Measurements from ENCODE around the gene ETDA. TPM values are rescaled to one million over a fixed set of nuclear protein-coding genes. Genes with fewer than 3 reads are reported as not detected.
A peak's percentile ranks its signal among the peaks of the same experiment; 100 is the strongest.

Gene ETDA
- total and polyA plus RNA-seq, 2 donors (not counting 1 experiment from before 2014, with no cell fraction given), result not detected

- peak overlapping the region; percentile 65 for H3K9ac ChIP-seq (ENCODE audit: low read length)
- H3K9me3 ChIP-seq (ENCODE audit: control extremely low read depth in 1 of 3, control insufficient read depth in 2 of 3, insufficient read depth in 1 of 3, low read length in 2 of 3), result no peaks in the 10 kb centered on the region
- Mint-ChIP-seq H3K27me3 (no peaks in the 10 kb centered on the region), H3K9me3 (ENCODE audit: insufficient read depth) (no peaks in the 10 kb centered on the region), H3K27ac (peak overlapping the region; percentile 84), H3K4me3 (peak overlapping the region; percentile 93), H3K4me1 (peaks cover 17% of the 10 kb centered on the region)
- WGBS (ENCODE audit: insufficient coverage), result 10% methylated on average over 9 of the region's 10 CpGs
- H3K27me3 ChIP-seq (replicated peaks in 1 of 4; ENCODE audit: control extremely low read depth in 1 of 4, control insufficient read depth in 3 of 4, insufficient read depth in 4 of 4, low read length in 3 of 4), result no peaks in the 10 kb centered on the region
- intact Hi-C loops (cut with micrococcal nuclease), result loop anchor here (1.0 to 5.0 kb wide), 2 partner anchors 126 to 225 kb away; partner anchors contain the start of gene SMIM10L2A
- peak; percentile 53 for ATAC-seq (ENCODE audit: low read depth)
- H4K20me1 ChIP-seq (ENCODE audit: control insufficient read depth, insufficient read depth, low read length, poor library complexity, severe bottlenecking), result no peaks in the 10 kb centered on the region
- peak overlapping the region; percentile 69 for H3K4me2 ChIP-seq (replicated peaks; ENCODE audit: low read depth, low read length, poor library complexity, severe bottlenecking)
- POLR2A ChIA-PET, result no interaction called here
- H2AFZ ChIP-seq (ENCODE audit: insufficient read depth, low read depth, low read length, poor library complexity, severe bottlenecking), result peak overlapping the region; percentile 77
- H3K79me2 ChIP-seq (ENCODE audit: control insufficient read depth, insufficient read depth, low read length), result no peaks in the 10 kb centered on the region
- no peak for DNase-seq
- H3K4me1 ChIP-seq (ENCODE audit: control insufficient read depth in 2 of 2, insufficient read depth in 2 of 2, low read length in 2 of 2), result peaks cover 0 to 13% of the 10 kb centered on the region in 2 donors
- peak overlapping the region; percentile 45 to 57 for H3K27ac ChIP-seq (ENCODE audit: low read length in 2 of 2)
- CTCF ChIA-PET, result interaction anchor here (1.3 kb wide), 1 partner anchor 10 kb away, joined by 4 read pairs; no protein-coding TSS in a partner anchor
- TF ChIP-seq CTCF (IDR thresholded peaks at IDR 0.05), result no peak
- no peak for TF ChIP-seq EZH2 (IDR thresholded peaks at IDR 0.05; ENCODE audit: borderline replicate concordance, insufficient read depth, low read depth, low read length, poor library complexity, severe bottlenecking)
- peak overlapping the region; percentile 51 to 72 (median 69) for H3K4me3 ChIP-seq (ENCODE audit: control extremely low read depth in 1 of 5, extremely low read depth in 1 of 5, insufficient read depth in 1 of 5, low read depth in 2 of 5, low read length in 4 of 5)
- peaks cover 0 to 8% of the 10 kb centered on the region in 2 experiments for H3K36me3 ChIP-seq (replicated peaks in 1 of 2; ENCODE audit: control extremely low read depth in 1 of 2, control insufficient read depth in 1 of 2, extremely low read depth in 1 of 2, insufficient read depth in 2 of 2, low read length in 1 of 2)
Observed at GRCh38 chrX:135295944-135296305, 44.1 kb downstream of the ETDA start.

GRCh38 chrX:135302269-135302873 is 50.5 kb downstream of the ETDA start:
- Mint-ChIP-seq H3K4me1 (peaks cover 10% of the 10 kb centered on the region), H3K9me3 (ENCODE audit: insufficient read depth) (no peaks in the 10 kb centered on the region), H3K27me3 (no peaks in the 10 kb centered on the region), H3K4me3 (no peak overlapping the region), H3K27ac (no peak overlapping the region)
- no peaks in the 10 kb centered on the region for H3K36me3 ChIP-seq (replicated peaks in 1 of 2; ENCODE audit: control extremely low read depth in 1 of 2, control insufficient read depth in 1 of 2, extremely low read depth in 1 of 2, insufficient read depth in 2 of 2, low read length in 1 of 2)
- no peak overlapping the region for H3K4me2 ChIP-seq (replicated peaks; ENCODE audit: low read depth, low read length, poor library complexity, severe bottlenecking)
- no peak overlapping the region for H3K9ac ChIP-seq (ENCODE audit: low read length)
- no peak overlapping the region for H3K4me3 ChIP-seq (ENCODE audit: control extremely low read depth in 1 of 5, extremely low read depth in 1 of 5, insufficient read depth in 1 of 5, low read depth in 2 of 5, low read length in 4 of 5)
- ATAC-seq (ENCODE audit: low read depth) (no peak), DNase-seq (no peak)
- WGBS (ENCODE audit: insufficient coverage), result 80% methylated on average over 2 of the region's 5 CpGs
- no peak overlapping the region for H2AFZ ChIP-seq (ENCODE audit: insufficient read depth, low read depth, low read length, poor library complexity, severe bottlenecking)
- no peaks in the 10 kb centered on the region for H3K79me2 ChIP-seq (ENCODE audit: control insufficient read depth, insufficient read depth, low read length)
- H4K20me1 ChIP-seq (ENCODE audit: control insufficient read depth, insufficient read depth, low read length, poor library complexity, severe bottlenecking), result no peaks in the 10 kb centered on the region
- ChIA-PET POLR2A (no interaction called here), CTCF (no interaction called here)
- H3K4me1 ChIP-seq (ENCODE audit: control insufficient read depth in 2 of 2, insufficient read depth in 2 of 2, low read length in 2 of 2), result peaks cover 0 to 4% of the 10 kb centered on the region in 2 donors
- intact Hi-C loops (cut with micrococcal nuclease), result no loop called here
- no peak overlapping the region for H3K27ac ChIP-seq (ENCODE audit: low read length in 2 of 2)
- TF ChIP-seq CTCF (IDR thresholded peaks at IDR 0.05) (no peak), EZH2 (IDR thresholded peaks at IDR 0.05; ENCODE audit: borderline replicate concordance, insufficient read depth, low read depth, low read length, poor library complexity, severe bottlenecking) (no peak)
- H3K27me3 ChIP-seq (replicated peaks in 1 of 4; ENCODE audit: control extremely low read depth in 1 of 4, control insufficient read depth in 3 of 4, insufficient read depth in 4 of 4, low read length in 3 of 4), result no peaks in the 10 kb centered on the region
- H3K9me3 ChIP-seq (ENCODE audit: control extremely low read depth in 1 of 3, control insufficient read depth in 2 of 3, insufficient read depth in 1 of 3, low read length in 2 of 3), result no peaks in the 10 kb centered on the region

All from B cell (primary cell).